T-helper 1 cell (primary cell): ENCODE data around the gene RNF10.
"Not testable (repeated sequence)": the region's sequence is repeated elsewhere in the genome, so short reads cannot be mapped to it uniquely, and the experiment has no call there.

ENCODE experiments used
- DNase-seq, 5 donors: peaks; one replicate each; pipeline ENCODE4 v3.0.0-alpha.2; 2012 to 2020

RNF10 gene

DNA sequence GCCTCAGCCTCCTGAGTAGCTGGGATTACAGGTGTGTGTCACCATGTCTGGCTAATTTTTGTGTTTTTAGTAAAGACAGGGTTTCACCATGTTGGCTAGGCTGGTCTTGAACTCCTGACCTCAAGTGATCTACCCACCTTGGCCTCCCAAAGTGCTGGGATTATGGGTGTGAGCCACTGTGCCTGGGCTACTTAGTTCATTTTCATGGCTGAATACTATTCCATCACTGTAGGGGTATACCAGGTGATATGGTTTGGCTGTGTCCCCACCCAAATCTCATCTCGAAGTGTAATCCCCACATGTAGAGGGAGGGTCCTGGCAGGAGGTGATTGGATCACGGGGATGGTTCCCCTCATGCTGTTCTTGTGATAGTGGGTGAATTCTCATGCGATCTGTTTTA lies 83.0 kb downstream of the RNF10 start:
- DNase-seq: not testable (repeated sequence)

- not testable (repeated sequence) for DNase-seq
Measured at GRCh38 chr12:120617767-120618166, 83.6 kb downstream of the RNF10 start.

- DNase-seq: no peak
Measured at GRCh38 chr12:120618954-120619615, 84.9 kb downstream of the RNF10 start.

DNA sequence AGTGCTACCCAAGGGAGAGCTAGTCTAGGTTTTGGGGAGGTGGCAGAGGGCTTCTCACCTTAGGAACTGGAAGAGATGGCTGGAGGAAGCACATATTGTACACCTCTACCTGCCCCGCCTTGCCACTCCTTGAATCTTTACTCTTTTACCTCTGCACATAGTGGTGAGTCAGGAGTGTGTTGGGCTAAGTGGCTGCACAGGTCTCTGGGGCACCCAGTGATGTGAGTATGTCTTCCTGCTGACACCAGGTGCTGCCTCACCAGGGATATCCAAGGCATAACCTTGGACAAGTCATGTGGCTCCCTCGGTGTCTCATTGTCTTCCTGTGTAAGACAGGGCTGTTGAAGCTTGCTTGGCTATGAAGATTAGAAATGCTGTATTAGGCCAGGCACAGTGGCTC lies 86.5 kb downstream of the RNF10 start:
- DNase-seq: no peak

GRCh38 chr12:120625557-120626419 lies 91.6 kb downstream of the RNF10 start:
- DNase-seq: no peak
